ENCODE measurements around the gene RSPH1.

DNA sequence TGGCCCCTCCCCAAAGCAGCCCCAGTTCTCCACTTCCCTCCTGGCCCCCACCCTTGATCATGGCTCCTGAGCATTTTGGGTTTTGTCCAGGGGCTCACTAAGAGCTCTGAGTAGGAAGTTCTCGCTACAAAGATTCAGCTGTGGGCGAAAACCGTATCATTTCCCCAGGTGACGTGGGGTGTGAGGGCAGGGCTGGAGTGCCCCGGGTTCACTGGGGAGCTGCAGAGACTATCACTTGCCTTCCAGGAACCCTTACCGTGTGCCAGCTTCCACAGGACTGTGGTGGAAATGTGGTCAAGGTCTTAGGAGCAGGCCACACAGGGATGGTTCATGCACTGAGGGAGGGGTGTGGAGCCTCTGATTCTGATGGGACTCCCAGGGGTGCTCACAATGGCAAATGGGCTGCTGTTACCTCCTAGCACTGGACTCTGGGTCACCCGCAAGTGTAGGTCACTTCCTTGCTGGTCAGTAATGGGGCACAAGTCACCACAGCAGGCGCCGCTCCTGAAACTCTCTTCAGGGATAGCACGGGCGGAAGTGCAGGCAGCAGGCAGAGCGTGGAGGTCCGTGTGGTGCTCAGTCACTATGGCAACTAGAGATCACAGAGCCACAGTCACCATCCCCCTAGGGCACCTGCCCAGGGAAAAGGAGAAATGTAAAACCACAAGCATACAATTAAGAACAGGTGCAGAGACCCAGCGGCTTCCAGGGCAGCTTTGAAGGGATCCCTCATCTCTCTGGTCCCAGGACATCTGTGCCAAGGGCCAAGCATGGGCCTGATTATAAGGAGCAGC lies 35.4 kb downstream of the RSPH1 start:
- TF ChIP-seq, protein P1, sequence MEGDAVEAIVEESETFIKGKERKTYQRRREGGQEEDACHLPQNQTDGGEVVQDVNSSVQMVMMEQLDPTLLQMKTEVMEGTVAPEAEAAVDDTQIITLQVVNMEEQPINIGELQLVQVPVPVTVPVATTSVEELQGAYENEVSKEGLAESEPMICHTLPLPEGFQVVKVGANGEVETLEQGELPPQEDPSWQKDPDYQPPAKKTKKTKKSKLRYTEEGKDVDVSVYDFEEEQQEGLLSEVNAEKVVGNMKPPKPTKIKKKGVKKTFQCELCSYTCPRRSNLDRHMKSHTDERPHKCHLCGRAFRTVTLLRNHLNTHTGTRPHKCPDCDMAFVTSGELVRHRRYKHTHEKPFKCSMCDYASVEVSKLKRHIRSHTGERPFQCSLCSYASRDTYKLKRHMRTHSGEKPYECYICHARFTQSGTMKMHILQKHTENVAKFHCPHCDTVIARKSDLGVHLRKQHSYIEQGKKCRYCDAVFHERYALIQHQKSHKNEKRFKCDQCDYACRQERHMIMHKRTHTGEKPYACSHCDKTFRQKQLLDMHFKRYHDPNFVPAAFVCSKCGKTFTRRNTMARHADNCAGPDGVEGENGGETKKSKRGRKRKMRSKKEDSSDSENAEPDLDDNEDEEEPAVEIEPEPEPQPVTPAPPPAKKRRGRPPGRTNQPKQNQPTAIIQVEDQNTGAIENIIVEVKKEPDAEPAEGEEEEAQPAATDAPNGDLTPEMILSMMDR (IDR thresholded peaks at IDR 0.05): no peak
- TF ChIP-seq POLR2A (IDR thresholded peaks at IDR 0.05): no peak
